Adrenal gland (tissue), 12 donors: Measurements from ENCODE around the gene NELFCD. TPM values are rescaled to one million over a fixed set of nuclear protein-coding genes. Genes with fewer than 3 reads are reported as not detected.
A peak's percentile ranks its signal among the peaks of the same experiment; 100 is the strongest.

Experiments used
- DNase-seq, 7 donors: peaks; one replicate each; pipeline ENCODE4 v3.0.0-alpha.2; 2019 to 2020
- H3K27ac ChIP-seq, 5 donors: fragments of 200-600 bp; sonication (generic) in 4 of 5; 1 replicate in 3 of 5; 2 replicates in 2 of 5; pipeline versions ENCODE4 v1.5.1 to v1.8.0; 2016 to 2020; ENCODE audit warnings: mild to moderate bottlenecking in 1 of 5
- H3K27me3 ChIP-seq: fragments of 200-600 bp; 2 replicates; pipeline ENCODE4 v1.8.0; 2021
- H3K36me3 ChIP-seq, 2 donors: fragments of 200-600 bp; replicated peaks in 1 of 2; 1 replicate in 1 of 2; 2 replicates in 1 of 2; pipeline versions ENCODE4 v1.5.1 to v1.8.0; 2018 to 2022
- H3K4me1 ChIP-seq, 2 donors: fragments of 200-600 bp; replicated peaks in 1 of 2; 1 replicate in 1 of 2; 2 replicates in 1 of 2; pipeline versions ENCODE4 v1.5.1 to v1.8.0; 2018 to 2021
- H3K4me3 ChIP-seq, 4 donors: fragments of 200-600 bp; sonication (generic) in 3 of 4; one replicate each; pipeline ENCODE4 v1.5.1; 2016 to 2018
- H3K9me3 ChIP-seq, 3 donors: fragments of 200-600 bp; sonication (generic) in 1 of 3; replicated peaks in 1 of 3; 1 replicate in 2 of 3; 2 replicates in 1 of 3; pipeline versions ENCODE4 v1.5.1 to v1.8.0; 2016 to 2021
- POLR2A ChIP-seq, 2 donors: fragments of 450-650 bp; IDR thresholded peaks; one replicate each; pipeline ENCODE4 v1.6.1; 2017; ENCODE audit warnings: antibody characterized with exemption in 2 of 2, mild to moderate bottlenecking in 2 of 2, moderate library complexity in 1 of 2
- WGBS, 4 donors: extraction: QIAGEN DNeasy Blood & Tissue Kit in 2 of 4; methylation state at CpG; one replicate each; pipeline versions ENCODE4 v1.1.5 to v1.1.7; 2013 to 2017; 5-methylcytosine and 5-hydroxymethylcytosine counted together
- intact Hi-C, 2 donors: fragments of 100-400 bp; cut with DNase I; formaldehyde crosslinking; loops; one replicate each; pipeline versions ENCODE4 v1.14.1 to v1.15.0; 2022 to 2023
- polyA plus RNA-seq, 3 donors: library from polyadenylated mRNA; stranded (reverse); fragments of 200-250 nt in 2 of 3; fragments of 350-450 nt in 1 of 3; fragmentation: Illumina TruSeq in 1 of 3; extraction: RNeasy Lipid Tissue Mini Kit (QIAGEN cat#74804) in 1 of 3; gene quantifications; one replicate each; pipeline ENCODE4 v1.2.3, GENCODE V29; 2013 to 2014
- total RNA-seq, 9 donors: library from RNA; depleted of rRNA in 4 of 9; stranded (reverse); fragments of >200 nt in 4 of 9; fragments of 120-200 nt in 1 of 9; fragmentation: NEBNext Ultra II Directional in 1 of 9; extraction: Animal tissue kit (Norgen Biotek cat#: 25700) in 1 of 9; gene quantifications; one replicate each; pipeline versions ENCODE4 v1.1.0 to v1.2.4, GENCODE V29; 2013 to 2023
- TF ChIP-seq, protein P1 (sequence below), 6 experiments: fragments of 450-650 bp in 4 of 6; fragments of 200-600 bp in 2 of 6; sonication (generic) in 1 of 6; IDR thresholded peaks; 1 replicate in 5 of 6; 2 replicates in 1 of 6; pipeline versions ENCODE4 v1.5.1 to v1.8.0; 2016 to 2021; ENCODE audit warnings: antibody characterized with exemption in 6 of 6, mild to moderate bottlenecking in 2 of 6, moderate library complexity in 1 of 6
- donor health status: healthy with polysubstance abuse.
- donor health status: Bipolar disorder and iron deficiency.
- donor health status: DM: yes; HTN: yes; CAD: no.
- donor health status: DM: no; HTN: no; CAD: no.
- donor health status: DM: no; HTN: no; CAD: no.
- donor health status: DM: yes; HTN: yes; CAD: no.

Gene NELFCD
- total and polyA plus RNA-seq, 12 donors = 47.1 to 107 (median 75.0) TPM

GRCh38 chr20:59032713-59033059, 51.6 kb downstream of the NELFCD start:
- H3K36me3 ChIP-seq = peaks cover 0 to 63% of the 10 kb centered on the region in 2 donors
- peak overlapping the region in 4 of 5 donors; percentile 78 to 96 (median 86) for H3K27ac ChIP-seq
- H3K9me3 ChIP-seq = no peaks in the 10 kb centered on the region
- no peaks in the 10 kb centered on the region for H3K27me3 ChIP-seq
- intact Hi-C loops = loop anchor here in 1 of 2 donors (10.0 kb wide), 1 partner anchor 48 kb away; the partner anchor contains the start of gene NELFCD
- H3K4me1 ChIP-seq = peaks cover 22 to 44% of the 10 kb centered on the region in 2 donors
- 1 to 3% (median 2%) methylated on average over 10 to 13 of the region's 13 CpGs for WGBS, 4 donors
- TF ChIP-seq, protein P1, sequence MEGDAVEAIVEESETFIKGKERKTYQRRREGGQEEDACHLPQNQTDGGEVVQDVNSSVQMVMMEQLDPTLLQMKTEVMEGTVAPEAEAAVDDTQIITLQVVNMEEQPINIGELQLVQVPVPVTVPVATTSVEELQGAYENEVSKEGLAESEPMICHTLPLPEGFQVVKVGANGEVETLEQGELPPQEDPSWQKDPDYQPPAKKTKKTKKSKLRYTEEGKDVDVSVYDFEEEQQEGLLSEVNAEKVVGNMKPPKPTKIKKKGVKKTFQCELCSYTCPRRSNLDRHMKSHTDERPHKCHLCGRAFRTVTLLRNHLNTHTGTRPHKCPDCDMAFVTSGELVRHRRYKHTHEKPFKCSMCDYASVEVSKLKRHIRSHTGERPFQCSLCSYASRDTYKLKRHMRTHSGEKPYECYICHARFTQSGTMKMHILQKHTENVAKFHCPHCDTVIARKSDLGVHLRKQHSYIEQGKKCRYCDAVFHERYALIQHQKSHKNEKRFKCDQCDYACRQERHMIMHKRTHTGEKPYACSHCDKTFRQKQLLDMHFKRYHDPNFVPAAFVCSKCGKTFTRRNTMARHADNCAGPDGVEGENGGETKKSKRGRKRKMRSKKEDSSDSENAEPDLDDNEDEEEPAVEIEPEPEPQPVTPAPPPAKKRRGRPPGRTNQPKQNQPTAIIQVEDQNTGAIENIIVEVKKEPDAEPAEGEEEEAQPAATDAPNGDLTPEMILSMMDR (IDR thresholded peaks at IDR 0.05) = peak in 4 of 6 experiments; percentile 9 to 57 (median 44)
- TF ChIP-seq POLR2A (IDR thresholded peaks at IDR 0.05) = no peak
- H3K4me3 ChIP-seq = peak overlapping the region in 3 of 4 donors; percentile 34 to 83 (median 60)
- peak in 2 of 7 donors; percentile 31 to 39 for DNase-seq

GRCh38 chr20:59033093-59033492, 52.0 kb downstream of the NELFCD start:
- intact Hi-C loops = loop anchor here in 1 of 2 donors (10.0 kb wide), 1 partner anchor 48 kb away; the partner anchor contains the start of gene NELFCD
- 97 to 100% (median 98%) methylated on average over 1 of the region's 1 CpG for WGBS, 4 donors
- peaks cover 22 to 40% of the 10 kb centered on the region in 2 donors for H3K4me1 ChIP-seq
- H3K27ac ChIP-seq = peak overlapping the region in 3 of 5 donors; percentile 78 to 87 (median 85)
- TF ChIP-seq POLR2A (IDR thresholded peaks at IDR 0.05) = no peak
- TF ChIP-seq, protein P1 (IDR thresholded peaks at IDR 0.05) = no peak
- DNase-seq = no peak
- no peaks in the 10 kb centered on the region for H3K27me3 ChIP-seq
- peak overlapping the region in 1 of 4 donors; percentile 83 for H3K4me3 ChIP-seq
- peaks cover 0 to 67% of the 10 kb centered on the region in 2 donors for H3K36me3 ChIP-seq
- H3K9me3 ChIP-seq = no peaks in the 10 kb centered on the region

- no peak overlapping the region for H3K4me3 ChIP-seq
- H3K36me3 ChIP-seq = peaks cover 0 to 65% of the 10 kb centered on the region in 2 donors
- peaks cover 19 to 34% of the 10 kb centered on the region in 2 donors for H3K4me1 ChIP-seq
- intact Hi-C loops = loop anchor here in 1 of 2 donors (10.0 kb wide), 1 partner anchor 49 kb away; the partner anchor contains the start of gene NELFCD
- H3K27ac ChIP-seq = no peak overlapping the region
- TF ChIP-seq, protein P1 (IDR thresholded peaks at IDR 0.05) = no peak
- no peak for TF ChIP-seq POLR2A (IDR thresholded peaks at IDR 0.05)
- WGBS, 4 donors = 90 to 98% (median 93%) methylated on average over 2 of the region's 2 CpGs
- no peaks in the 10 kb centered on the region for H3K9me3 ChIP-seq
- DNase-seq = no peak
- no peaks in the 10 kb centered on the region for H3K27me3 ChIP-seq
Measured at GRCh38 chr20:59033616-59034165, 52.6 kb downstream of the NELFCD start.

DNA sequence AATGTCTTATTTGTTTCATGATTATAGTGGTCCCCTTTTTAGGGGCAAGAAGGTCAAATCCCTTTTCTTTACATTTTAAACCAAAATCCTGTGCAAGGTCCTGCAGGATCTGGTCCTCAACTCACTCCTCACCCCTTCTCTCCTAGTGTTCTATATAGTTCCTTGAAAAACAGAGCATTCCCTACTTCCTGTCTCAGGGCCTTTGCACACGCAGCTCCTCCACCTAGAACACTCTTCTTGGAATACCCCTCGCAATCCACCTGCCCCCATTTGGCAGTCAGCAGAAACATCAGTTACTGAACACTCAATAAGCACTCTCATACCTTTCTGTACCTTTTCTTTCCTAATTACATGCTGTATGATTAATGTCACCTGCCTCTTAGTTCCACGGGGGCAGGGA, 54.3 kb downstream of the NELFCD start:
- Histone ChIP-seq H3K27ac (no peak overlapping the region), H3K4me1 (peaks cover 8 to 34% of the 10 kb centered on the region in 2 donors), H3K36me3 (peaks cover 0 to 49% of the 10 kb centered on the region in 2 donors), H3K4me3 (no peak overlapping the region), H3K27me3 (no peaks in the 10 kb centered on the region), H3K9me3 (no peaks in the 10 kb centered on the region)
- intact Hi-C loops = loop anchor here in 1 of 2 donors (10.0 kb wide), 1 partner anchor 51 kb away; the partner anchor contains the start of gene NELFCD
- DNase-seq = no peak
- TF ChIP-seq POLR2A (IDR thresholded peaks at IDR 0.05) = no peak
- TF ChIP-seq, protein P1 (IDR thresholded peaks at IDR 0.05) = no peak
- WGBS, 4 donors = 95 to 98% (median 97%) methylated on average over 3 of the region's 3 CpGs
